ENCODE measurements around the gene SMIM10L1. TPM values are rescaled to one million over a fixed set of nuclear protein-coding genes. Genes with fewer than 3 reads are reported as not detected.

SMIM10L1 gene
- total RNA-seq, 4 donors from 2014 or later = 12.5 to 18.2 (median 16.6) TPM

DNA sequence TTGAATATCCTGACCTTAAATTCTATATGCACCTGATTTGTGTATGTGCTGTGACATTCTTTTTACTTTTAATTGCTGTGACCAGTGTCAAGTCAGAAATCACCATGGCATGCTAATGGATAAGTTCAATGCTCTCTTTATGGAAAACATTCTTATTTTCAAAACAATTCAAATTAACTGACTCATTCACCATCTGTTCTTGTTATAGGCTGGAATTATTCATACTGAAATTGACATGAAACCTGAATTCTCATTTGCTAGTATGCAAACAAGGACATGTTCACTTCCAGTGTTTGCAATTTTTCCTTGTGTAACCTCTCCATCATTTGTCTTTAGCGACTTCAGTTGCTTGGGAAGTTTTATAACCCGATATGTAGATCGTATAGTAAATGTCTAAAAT is 36.7 kb upstream of the SMIM10L1 start, which contains the start of gene TAS2R30:
Gene TAS2R30, minus strand, starts transcription at position 340 of the 400 bp plus-strand sequence. CDS start 400 bp downstream, outside the sequence.
- Histone ChIP-seq H3K9me3 (no peaks in the 10 kb centered on the region), H3K27me3 (no peaks in the 10 kb centered on the region), H3K4me3 (no peak within 1 kb of the TSS), H3K27ac (no peak within 1 kb of the TSS), H3K4me1 (peaks cover 0 to 5% (median 0%) of the 10 kb centered on the region in 3 donors), H3K36me3 (no peaks in the 10 kb centered on the region)
- no peak for TF ChIP-seq EP300 (IDR thresholded peaks at IDR 0.05)
- no peak for TF ChIP-seq POLR2A (IDR thresholded peaks at IDR 0.05)
- TF ChIP-seq POLR2AphosphoS5 (IDR thresholded peaks at IDR 0.05) = no peak
- TF ChIP-seq, protein P1, sequence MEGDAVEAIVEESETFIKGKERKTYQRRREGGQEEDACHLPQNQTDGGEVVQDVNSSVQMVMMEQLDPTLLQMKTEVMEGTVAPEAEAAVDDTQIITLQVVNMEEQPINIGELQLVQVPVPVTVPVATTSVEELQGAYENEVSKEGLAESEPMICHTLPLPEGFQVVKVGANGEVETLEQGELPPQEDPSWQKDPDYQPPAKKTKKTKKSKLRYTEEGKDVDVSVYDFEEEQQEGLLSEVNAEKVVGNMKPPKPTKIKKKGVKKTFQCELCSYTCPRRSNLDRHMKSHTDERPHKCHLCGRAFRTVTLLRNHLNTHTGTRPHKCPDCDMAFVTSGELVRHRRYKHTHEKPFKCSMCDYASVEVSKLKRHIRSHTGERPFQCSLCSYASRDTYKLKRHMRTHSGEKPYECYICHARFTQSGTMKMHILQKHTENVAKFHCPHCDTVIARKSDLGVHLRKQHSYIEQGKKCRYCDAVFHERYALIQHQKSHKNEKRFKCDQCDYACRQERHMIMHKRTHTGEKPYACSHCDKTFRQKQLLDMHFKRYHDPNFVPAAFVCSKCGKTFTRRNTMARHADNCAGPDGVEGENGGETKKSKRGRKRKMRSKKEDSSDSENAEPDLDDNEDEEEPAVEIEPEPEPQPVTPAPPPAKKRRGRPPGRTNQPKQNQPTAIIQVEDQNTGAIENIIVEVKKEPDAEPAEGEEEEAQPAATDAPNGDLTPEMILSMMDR (IDR thresholded peaks at IDR 0.05) = no peak
- WGBS, 2 donors (ENCODE audit: low coverage in 1 of 2) = 70% methylated on average over 3 of the region's 3 CpGs
- ATAC-seq = no peak

DNA sequence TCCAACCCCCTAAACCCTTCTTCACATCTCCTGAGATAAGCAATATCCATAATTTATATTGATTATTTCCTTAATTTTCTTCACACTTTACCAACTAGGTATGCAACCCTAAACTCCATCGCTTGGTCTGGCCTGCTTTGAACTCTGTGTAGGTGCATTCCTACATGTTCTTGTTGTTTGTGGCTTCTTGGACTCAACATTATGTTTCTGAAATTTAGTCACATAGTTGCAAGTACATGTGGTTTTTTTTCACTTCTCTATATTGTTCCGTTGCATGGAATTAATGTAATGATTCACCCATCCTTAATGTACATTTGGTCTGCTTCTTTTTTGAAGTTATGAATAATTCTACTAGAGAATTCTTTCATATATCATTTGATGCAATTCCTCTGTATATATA is 34.9 kb upstream of the SMIM10L1 start:
- TF ChIP-seq POLR2A (IDR thresholded peaks at IDR 0.05) = no peak
- no peak for TF ChIP-seq POLR2AphosphoS5 (IDR thresholded peaks at IDR 0.05)
- no peak for TF ChIP-seq EP300 (IDR thresholded peaks at IDR 0.05)
- TF ChIP-seq, protein P1 (IDR thresholded peaks at IDR 0.05) = no peak
- no peaks in the 10 kb centered on the region for H3K27me3 ChIP-seq
- no peaks in the 10 kb centered on the region for H3K9me3 ChIP-seq
- WGBS, 2 donors (ENCODE audit: low coverage in 1 of 2) = 59 to 79% methylated on average over 2 of the region's 2 CpGs
- no peak for ATAC-seq
- no peak overlapping the region for H3K4me3 ChIP-seq
- H3K36me3 ChIP-seq = no peaks in the 10 kb centered on the region
- H3K4me1 ChIP-seq = peaks cover 0 to under 1% (median 0%) of the 10 kb centered on the region in 3 donors
- no peak overlapping the region for H3K27ac ChIP-seq

DNA sequence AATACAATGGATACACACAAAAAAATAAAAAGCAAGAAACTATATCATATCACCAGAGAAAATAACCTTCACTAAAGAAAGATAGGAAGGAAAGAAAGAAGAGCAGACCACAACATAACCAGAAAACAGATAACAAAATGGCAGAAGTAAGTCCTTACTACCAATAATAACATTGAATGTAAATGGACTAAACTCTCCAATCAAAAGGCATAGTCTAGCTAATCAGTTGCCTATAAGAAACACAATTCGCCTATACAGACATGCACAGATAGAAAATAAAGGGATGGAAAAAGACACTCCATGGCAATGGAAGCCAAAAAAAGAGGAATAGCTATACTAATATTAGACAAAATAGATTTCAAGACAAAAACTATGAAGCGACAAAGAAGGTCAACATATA is 27.6 kb upstream of the SMIM10L1 start:
- TF ChIP-seq EP300 (IDR thresholded peaks at IDR 0.05) (no peak), POLR2A (IDR thresholded peaks at IDR 0.05) (no peak), POLR2AphosphoS5 (IDR thresholded peaks at IDR 0.05) (no peak)
- TF ChIP-seq, protein P1 (IDR thresholded peaks at IDR 0.05) = no peak
- Histone ChIP-seq H3K9me3 (peaks cover 0 to 15% (median 0%) of the 10 kb centered on the region in 3 donors), H3K27me3 (no peaks in the 10 kb centered on the region), H3K4me3 (no peak overlapping the region), H3K4me1 (no peaks in the 10 kb centered on the region), H3K36me3 (no peaks in the 10 kb centered on the region), H3K27ac (no peak overlapping the region)
- no peak for ATAC-seq
- 57 to 86% methylated on average over 2 of the region's 2 CpGs for WGBS, 2 donors (ENCODE audit: low coverage in 1 of 2)

DNA sequence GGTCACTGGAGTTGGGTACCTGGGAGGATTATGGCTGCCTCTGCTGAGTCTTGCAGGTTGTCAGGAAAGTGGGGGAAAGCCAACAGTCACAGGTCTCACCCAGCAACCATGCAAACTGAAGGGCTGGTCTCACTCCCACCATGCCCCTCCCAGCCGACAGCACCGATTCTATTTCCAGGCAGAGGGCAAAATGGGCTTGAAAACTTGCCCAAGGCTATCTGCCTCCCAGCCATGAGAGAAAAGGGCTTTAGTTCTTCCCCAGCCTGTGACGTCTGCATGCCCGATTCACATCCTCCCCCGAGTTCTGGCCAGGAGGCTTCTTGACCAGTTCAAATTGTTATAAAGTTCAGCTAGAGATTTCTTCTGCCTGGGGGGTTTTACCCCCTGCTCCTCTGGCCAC is 26.7 kb upstream of the SMIM10L1 start:
- Histone ChIP-seq H3K27me3 (no peaks in the 10 kb centered on the region), H3K27ac (no peak overlapping the region), H3K4me3 (no peak overlapping the region), H3K9me3 (peaks cover 0 to 15% (median 0%) of the 10 kb centered on the region in 3 donors), H3K36me3 (no peaks in the 10 kb centered on the region), H3K4me1 (no peaks in the 10 kb centered on the region)
- ATAC-seq = no peak
- no peak for TF ChIP-seq POLR2A (IDR thresholded peaks at IDR 0.05)
- no peak for TF ChIP-seq POLR2AphosphoS5 (IDR thresholded peaks at IDR 0.05)
- 75 to 92% methylated on average over 2 to 4 of the region's 5 CpGs for WGBS, 2 donors (ENCODE audit: low coverage in 1 of 2)

DNA sequence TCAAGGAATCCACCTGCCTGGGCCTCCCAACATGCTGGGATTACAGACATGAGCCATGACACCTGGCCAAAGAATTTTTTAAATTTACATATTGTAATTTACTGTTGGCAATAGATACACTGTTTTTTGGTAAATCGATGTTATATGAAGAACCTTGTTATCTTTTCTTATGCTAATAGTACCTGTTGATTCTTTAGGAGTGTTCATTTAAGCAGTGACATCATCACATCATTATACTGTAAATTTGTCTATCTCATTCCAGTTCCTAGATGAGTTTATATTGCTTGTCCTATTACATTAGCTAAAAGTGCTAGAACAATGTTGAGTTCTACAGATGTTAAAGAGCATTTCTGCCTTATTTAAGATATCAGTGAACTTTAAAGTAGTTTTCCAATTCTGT is 23.6 kb upstream of the SMIM10L1 start:
- Histone ChIP-seq H3K4me3 (no peak overlapping the region), H3K9me3 (peaks cover 0 to 15% (median 0%) of the 10 kb centered on the region in 3 donors), H3K27me3 (no peaks in the 10 kb centered on the region), H3K27ac (no peak overlapping the region), H3K36me3 (no peaks in the 10 kb centered on the region), H3K4me1 (no peaks in the 10 kb centered on the region)
- ATAC-seq = no peak
- no peak for TF ChIP-seq EP300 (IDR thresholded peaks at IDR 0.05)
- WGBS, 2 donors (ENCODE audit: low coverage in 1 of 2) = 100% methylated on average over 1 of the region's 1 CpG

DNA sequence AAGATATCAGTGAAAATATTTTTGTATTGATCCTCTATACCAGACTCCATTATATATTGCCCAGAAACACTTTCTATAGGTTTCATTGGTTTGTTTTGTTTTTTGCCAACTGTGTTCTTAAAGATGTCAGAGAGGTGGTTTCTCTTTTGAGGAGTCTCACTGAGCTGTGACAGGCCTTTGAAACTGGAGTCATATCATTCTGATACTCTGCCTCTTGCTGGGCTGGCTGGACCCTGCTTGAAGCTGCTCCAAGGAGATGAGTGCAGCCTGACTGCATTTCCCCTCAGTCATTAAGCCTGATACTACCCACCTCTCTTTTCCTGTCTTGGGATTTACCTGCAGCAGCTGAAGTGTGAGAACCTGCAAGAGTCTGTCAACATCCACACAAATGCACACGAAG is 20.2 kb upstream of the SMIM10L1 start:
- WGBS, 2 donors (ENCODE audit: low coverage in 1 of 2) = 50% methylated on average over 1 of the region's 1 CpG; no CpG with 5 or more reads in 1 of the 2 donors
- H3K36me3 ChIP-seq = no peaks in the 10 kb centered on the region
- H3K27ac ChIP-seq = no peak overlapping the region
- H3K9me3 ChIP-seq = no peaks in the 10 kb centered on the region
- no peaks in the 10 kb centered on the region for H3K4me1 ChIP-seq
- ATAC-seq = no peak
- H3K4me3 ChIP-seq = no peak overlapping the region
- H3K27me3 ChIP-seq = no peaks in the 10 kb centered on the region
- TF ChIP-seq POLR2A (IDR thresholded peaks at IDR 0.05) = no peak
- TF ChIP-seq, protein P1 (IDR thresholded peaks at IDR 0.05) = no peak
